GM18517 (cell line): ENCODE measurements around the gene ACADSB.
A peak's percentile ranks its signal among the peaks of the same experiment; 100 is the strongest.

Experiments used
- ATAC-seq: cut with Tn5 transposase; IDR thresholded peaks from one replicate; pipeline ENCODE4 v1.9.1; 2021; ENCODE audit warnings: mild to moderate bottlenecking, moderate library complexity; ENCODE audit not compliant: unreplicated experiment

ACADSB gene

DNA sequence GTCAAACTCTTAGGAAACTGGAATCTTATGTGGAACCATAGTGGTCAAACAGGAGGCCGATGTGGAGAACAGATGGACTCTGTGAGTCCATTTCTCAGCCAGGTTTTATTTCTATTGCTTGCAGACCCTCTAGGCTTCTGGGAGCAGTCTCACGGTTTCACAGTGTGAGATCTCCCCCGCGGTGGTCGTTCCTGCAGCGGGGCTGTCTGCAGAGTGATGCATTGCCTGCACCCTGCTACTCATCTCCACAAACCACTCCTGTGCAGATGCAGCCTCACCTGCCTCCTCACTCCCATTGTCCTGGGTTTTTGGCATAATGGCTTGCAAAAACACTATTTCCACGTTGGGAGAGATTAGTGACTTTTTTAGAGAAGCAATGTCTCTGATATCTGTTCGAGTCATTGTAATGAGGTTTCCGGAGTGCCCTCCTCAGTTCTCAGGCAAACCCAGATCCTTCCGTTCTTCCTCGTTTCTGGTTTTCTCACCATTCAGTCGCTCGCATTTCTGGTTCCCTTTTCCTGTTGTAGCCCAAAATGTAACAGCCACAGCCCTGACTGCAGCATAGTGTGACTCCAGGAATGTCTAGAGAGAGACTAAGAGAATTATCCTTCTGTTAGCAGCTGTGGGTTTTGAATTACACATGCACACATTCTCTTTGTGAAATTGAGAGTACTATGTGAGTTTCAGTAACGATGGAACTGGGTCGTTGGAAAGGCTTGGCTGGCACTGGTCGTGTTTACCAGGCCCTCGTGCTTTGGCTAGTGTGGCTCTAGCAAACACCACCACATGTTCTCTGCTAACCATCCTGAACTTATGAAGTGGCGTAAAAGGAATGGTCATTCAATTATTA is 30.2 kb downstream of the ACADSB start:
- no peak for ATAC-seq

DNA sequence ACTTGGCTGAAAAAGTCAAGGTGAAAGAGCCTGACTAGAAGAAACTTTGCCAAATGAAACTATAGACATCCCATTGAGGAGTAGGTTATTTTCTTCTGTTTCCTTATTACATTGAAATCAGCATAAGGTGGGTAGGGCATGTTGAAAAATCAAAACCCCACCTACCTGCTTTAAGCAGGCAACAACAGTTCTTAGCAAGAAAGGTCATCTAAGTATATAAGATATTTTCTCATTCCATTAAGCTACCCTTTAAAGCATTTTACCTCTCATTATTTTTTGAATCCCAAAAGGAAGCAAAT is 30.8 kb downstream of the ACADSB start:
- no peak for ATAC-seq

DNA sequence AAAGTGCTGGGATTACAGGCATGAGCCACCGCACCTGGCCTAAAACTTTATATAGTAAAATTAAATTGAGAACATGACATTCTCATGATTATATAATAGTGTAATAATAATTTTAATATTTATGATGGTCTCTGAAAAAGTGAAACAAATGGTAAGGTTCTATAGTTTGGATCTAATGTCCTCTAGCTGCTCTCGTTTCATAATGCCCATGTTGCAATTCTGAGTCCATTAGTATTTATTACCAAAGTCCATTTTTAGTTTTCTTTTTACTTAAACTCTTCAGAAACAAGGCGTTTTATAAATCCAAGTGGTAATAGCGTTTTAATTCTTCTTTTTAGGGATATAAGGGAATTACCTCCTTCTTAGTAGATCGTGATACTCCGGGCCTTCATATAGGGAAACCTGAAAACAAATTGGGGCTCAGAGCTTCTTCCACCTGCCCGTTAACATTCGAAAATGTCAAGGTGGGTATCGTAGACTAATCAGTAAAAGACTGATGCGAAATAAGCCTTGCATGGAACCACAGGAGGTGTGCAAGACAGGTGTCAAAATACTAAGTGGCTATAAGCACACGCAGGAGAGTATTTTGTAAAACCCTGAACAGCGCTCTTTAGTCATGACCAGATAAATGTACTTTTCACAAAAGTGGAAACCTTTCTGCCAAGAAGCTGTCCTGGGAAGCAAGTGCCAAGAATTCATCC is 34.1 kb downstream of the ACADSB start:
- peak; percentile 18 for ATAC-seq

DNA sequence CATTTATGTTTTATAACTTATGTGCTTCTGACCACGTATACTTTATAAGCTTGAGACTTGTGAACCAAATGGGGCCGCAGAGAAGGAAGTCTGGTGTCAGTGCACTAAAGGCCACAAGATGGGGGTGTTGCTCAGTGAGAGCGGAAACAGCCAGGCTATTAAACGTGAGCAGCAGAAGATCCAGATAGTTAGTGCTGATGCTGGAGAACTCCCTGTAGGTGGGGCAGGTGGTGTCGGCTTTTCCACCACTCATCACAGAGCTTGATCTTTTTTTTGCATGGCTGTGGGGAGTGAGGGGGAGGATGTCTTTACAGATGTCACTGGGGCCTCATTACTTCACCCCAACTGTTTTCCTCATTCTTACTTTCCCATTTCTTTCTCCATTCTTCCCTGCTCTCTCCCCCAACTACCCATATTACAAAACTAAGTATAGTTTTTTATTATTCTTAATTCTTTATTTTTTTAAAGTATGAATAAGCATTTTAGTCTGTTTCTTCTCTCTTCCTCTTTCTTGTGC is 34.7 kb downstream of the ACADSB start:
- ATAC-seq: peak; percentile 71

DNA sequence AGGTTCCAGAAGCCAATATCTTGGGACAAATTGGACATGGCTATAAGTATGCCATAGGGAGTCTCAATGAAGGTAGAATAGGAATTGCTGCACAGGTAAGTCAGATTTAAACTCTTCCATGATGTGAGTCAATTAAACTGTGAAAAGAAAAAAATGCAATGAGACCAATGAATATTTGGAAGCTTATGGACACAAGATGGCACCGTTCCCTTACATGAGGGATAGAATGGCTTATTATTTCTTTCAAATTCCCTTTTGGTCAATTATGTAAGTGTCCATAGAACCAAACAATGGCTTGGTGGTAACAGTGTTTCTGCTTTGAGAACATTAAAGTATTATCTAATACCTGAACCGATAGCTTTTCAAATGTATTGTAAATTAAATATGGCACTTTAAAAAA is 35.6 kb downstream of the ACADSB start:
- ATAC-seq: no peak

DNA sequence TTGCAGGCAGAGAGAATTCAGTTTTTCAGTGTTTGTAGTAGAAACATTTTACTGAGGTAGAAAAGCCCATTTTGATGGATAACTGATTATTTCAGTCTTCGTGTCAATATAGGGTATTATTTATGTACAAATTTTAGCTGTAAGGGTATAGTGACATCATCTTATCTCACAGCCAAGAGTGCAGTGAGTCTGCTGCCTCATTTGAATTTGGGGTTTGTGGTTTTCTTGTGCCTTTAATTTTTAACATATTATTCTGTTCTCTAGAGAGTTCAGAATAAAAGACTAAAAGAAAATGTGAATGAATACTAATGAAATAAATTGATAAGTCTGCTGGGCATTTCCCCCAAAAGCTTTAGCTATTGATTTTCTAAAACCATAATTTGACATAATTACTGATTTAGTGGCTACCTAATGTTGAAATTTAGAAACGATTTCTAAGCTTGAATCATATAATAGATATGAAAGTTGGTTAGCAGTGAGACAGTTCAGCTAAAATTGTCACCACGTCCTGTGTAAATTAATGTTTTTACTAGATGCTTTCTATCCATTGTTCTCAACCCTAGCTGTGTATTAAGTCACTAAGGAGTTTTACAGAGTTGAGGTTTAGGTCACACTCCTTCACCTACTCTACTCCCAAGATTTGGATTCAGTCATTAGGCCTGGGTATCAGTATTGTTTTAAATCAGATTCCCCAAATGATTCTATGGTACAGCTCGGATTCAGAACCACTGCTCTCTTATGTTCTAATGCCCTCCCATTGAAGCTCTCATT is 37.3 kb downstream of the ACADSB start:
- no peak for ATAC-seq

DNA sequence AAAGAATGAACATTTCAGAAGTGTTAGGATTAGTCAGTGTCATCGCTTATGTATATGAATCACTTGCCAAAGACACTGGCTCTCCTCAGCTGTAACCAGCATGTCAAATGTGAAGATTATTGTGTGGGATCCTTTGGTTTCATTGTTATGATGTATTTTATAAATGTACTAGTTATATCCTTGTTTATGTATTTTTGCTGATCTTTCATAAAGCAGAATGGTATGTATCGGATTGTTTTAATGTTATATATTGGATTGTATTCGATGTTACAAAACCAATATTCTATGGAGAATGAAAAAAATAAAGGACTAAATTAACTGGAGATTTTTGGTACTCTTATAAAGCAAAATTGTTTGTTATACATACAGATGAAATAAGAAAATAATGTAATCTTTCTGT is 49.2 kb downstream of the ACADSB start:
- ATAC-seq: no peak

DNA sequence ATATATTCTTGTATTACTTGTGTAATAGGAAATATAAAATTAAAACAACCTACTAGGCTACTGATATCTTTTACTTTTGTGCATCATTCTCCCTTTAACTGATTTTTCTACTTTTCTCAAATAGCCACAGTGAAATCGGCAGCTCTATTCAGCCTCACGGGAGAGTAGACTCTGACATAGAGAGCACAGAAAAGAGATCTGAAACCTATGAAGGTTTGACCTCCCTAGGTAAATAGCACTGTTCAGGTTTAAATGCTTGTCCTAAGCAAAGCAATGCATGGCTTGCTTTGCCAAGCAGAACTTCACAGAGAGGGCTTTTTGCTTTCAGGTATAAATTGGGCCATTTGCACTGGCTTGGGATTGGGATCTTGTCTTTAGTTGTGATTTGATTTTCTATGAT is 53.1 kb downstream of the ACADSB start:
- ATAC-seq: no peak

DNA sequence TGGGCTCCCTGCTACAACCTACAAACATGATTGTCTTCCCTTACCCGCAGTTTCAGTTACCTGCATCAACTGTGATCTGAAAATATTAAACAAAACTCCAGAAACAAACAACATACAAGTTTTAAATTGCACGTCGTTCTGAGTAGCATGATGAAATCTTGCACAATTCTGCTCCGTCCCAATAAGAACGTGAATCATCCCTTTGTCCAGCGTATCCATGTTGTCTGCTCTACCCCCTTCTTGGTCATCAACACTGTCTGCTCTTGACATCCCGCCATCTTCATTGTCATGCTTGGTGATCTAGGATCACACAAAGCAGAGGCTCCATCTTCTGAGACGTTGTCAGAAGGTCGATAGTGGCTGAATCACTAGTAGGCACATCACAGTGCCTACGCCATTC is 53.9 kb downstream of the ACADSB start:
- ATAC-seq: no peak

DNA sequence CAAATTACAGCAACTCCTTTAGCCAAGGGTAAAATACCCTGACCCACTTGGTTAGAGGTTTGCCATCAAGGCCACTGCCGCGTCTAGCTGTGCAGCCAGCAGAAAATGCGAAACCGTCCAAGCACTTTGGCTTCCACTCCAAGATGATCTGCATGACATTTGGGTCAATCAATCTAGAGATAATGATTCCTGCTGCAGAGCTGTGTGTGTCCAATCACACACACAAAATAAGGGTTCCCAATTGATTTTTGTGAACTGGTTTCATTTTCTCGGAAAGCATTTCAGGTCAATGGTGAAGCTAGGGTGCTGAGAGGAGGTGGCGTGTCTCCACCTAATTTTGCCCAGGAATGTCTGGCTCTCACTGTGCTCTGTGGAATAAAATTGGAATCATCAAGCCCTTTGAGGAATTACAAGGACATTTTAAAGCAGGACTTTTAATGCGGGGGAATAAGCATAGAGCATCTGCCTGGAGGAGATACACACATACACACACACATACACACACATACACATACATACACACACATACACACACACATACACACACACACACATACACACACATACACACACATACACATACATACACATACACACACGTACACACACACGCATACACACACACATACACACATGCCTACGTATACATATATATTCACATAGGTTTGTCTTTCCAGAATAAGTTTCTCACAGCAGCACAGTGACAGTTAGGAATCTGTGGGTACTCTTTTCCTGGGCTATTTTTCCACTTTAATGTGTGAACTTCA is 59.5 kb downstream of the ACADSB start:
- ATAC-seq: no peak

DNA sequence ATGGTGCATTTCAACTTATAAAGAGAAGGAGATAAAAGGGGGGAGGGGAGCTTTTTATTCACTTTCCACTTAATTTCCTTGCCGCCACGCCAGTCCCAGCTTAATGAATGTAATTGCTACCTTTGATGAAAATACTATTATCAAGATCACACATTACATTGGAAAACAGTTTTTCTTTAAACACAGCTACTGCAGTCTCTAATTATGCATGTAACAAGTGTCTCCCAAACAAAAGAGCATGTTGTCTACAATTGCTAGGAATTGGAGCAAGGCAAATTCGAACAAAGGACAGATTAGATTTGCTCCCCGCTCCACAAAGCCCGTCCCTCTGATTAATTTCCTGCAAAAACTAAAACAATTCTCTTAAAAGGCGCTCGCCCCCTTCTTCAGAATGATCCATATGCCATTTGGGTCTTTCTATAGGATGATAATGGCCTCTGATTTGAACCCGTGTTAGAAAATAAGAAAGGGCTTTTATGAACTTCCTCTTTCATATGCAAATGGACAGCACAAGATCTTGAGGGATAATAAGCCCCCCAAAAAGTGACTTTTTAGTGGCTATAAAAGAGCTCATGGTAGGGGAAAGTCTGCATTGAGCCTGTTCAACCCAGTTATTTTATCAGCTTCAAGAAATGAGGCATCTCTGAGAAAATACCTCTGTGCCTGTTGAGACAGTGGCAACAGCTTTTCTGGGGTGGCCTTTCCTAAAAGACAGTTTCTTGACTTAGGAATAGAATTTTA is 60.6 kb downstream of the ACADSB start:
- ATAC-seq: no peak

DNA sequence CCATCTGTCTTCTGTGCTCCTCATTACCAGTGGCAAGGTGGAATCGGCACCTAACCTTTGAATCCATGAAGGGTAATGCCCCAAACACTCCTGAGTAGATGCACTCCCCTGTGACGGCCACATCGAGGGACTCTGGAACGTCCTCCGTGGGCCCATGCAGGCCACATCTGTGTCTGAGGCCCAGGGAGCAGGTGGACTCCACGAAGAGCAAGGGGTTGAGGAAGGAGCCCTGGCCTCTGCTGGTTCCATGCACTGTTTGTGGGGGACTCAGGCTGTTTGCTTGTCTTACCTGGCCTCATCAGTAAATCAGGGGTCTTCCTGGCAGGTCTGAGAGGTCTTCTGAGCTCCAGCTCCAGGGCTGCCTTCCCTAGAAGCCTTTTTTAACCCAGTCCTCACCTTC is 64.4 kb downstream of the ACADSB start:
- no peak for ATAC-seq

DNA sequence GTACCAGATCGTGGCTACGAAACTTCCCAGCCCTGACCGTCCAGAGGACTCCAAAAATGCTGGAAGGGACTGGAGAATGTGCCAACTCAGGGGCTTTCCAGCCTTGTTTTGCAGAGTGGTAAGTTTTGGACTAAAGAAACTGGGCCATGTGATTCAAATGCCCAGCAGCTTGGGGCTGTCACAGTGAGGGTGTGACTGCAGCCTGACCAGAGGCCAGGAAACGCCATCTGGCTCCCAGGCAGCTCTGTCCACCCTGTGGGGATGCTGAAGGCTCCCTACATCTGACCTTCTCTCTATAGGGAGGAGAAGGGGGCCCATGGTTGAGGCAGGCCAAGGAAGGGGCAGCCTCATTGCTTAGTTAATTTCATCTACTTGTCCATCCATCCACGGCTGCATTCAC is 65.4 kb downstream of the ACADSB start:
- no peak for ATAC-seq

DNA sequence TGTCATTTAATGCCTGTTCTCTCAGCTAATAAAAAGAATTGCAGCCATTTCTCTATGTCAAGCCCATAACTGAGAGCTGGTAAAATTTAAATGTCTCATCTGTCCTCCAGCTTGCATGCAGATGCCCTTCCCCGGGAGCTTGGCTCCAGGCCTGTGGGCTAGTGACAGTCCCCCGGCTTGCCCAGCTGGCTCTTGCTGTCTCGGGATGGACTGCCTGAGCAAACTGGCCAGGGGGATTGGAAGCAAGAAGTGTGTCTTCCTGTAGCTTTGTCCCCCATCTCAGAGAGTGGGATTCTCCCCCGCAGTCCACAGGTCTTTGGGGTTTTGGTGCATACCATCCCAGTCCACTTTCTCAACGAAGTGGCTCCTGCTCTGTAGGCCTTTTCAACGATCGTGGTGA is 73.1 kb downstream of the ACADSB start:
- ATAC-seq: no peak

DNA sequence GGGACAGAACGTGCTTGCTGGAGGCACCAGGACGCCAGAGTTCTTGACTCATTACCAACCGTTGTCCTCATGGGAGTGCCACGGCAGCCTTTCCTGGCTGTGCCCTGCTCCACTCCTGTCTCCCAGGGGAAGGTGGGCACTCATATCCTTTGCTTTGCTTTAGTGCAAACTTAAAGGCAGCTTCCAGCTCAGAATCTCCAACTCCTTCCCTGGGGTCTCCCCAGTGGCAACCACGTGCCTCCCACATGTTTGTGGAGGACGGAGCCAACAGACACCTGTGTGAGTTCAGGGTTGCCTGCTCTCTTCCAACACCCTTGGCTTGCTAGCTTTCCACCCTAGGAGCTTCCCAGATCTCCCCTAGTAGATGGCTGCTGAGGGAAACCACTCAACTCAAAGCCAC is 75.0 kb downstream of the ACADSB start:
- ATAC-seq: no peak

DNA sequence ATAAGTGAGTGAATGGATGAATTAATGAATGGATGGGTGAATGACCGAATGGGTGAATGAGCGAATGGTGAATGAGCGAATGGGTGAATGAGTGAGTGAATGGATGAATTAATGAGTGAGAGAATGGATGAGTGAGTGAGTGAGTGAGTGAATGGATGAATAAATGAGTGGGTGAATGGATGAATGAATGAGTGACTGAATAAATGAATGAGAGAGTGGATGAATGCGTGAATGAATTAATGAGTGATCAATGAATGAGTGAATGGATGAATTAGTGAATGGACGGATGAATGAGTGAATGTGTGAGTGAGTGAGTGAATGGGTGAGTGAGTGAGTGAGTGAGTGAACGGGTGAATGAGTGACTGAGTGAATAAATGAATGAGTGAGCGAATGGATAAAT is 77.5 kb downstream of the ACADSB start:
- no peak for ATAC-seq

DNA sequence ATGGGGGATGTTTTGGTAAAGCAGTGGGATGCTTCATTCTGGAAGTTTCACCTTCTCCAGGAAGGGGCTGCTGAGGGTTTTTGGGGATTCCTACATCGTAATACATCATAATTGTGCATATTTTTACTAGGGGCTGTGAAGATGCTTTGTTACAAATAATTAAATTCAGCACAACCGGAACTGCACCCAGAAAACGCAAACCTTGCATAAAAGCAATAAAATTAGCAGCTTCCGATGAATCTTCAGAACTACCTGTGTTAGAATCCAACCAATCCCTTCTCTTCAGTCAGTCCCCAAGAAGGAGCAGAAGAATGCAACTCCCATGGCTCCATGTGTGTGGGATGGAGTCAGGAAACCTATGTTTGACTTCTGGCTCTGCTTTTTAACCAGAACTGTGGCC is 78.5 kb downstream of the ACADSB start:
- no peak for ATAC-seq

DNA sequence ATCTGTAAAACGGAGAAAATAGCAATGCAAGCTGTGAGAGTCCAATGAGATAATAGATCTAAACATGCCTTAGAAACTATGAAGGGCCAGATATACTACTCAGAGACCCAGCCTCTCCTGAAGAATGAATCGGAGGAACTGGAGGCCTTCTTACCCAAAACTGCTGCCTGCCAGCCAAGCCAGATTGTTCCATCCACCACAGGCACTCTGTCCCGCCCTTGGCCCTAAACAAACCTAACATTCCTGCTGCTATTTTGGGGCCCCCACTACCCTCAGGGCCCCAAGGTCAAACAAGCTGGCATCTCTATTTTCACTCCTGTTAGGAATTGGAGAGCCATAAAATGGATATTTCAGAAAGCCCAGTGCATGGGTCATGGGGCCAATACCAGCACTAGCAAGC is 79.0 kb downstream of the ACADSB start:
- ATAC-seq: no peak

DNA sequence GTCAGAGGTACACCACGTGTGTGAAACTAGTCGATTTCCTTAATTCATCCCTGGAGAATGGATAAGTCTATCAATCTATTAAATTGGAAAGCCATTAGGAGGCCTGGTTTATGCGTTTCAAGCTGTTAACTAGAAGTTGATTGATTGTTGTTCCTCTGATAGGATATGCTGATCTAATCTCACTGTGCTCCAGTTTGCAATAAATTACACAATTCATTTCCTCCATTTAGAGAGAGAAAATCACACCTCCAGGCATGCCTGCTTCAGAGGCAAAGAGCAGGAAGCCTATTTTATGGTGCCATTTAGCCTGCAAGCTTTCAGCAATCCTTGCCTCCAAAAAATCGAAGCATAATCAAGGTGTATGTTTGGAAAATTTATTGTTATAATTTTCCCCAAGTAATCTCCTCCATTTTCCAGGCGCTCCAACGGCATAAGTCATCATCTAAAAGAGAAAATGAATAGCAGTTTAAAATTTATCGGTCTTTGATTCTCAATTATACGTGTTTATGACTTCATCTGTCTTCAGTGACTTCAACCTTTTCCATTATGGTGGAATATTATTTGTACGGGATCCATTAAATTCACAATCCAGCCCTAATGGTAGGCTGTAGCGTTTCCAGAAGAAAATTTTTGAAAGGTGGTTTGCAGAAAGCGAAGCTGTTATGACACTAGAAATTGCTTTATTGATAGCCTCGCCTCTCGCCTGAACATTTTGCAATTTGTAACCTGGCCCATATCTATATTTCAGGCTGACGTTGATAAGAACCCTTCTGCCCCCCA is 84.0 kb downstream of the ACADSB start:
- ATAC-seq: no peak

DNA sequence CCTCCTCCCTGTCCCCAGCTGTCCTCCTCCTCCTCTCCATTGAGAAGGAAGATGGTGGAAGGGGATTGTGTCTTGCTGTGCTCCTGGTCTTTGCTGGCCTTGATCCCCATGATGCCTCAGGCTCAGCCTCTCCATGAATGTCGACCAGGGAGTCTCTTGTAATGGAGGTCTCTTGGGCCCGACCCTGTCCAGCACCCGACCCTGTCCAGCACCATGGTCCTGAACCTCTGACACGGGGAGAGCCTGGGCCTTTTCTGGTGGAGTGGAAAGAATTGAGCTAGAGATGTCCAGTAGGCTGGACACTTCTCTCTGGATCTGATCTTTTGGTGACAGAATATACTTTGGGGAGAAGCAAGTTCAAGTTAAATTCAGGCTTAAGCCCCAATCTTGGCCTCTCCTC is 84.7 kb downstream of the ACADSB start:
- no peak for ATAC-seq
